Measurements from ENCODE around the gene CDH12.

Gene CDH12

DNA sequence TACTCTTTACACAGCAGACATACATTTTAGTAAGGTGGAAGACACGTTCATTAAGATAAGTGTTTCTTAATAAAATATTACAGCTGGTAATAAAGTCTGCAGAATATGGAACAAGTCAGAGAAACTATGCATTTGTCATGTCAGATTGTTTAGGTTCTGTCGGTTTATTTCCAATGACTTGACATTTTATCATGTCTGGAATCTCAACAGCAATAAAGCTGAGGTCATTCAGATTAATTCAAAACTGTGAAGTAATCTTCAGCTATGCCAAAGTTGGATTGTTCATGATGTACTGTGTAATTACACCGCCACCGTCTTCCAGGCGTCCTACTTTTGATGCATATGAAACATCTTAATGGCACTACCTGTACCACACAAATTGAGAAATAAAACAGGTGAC lies 1032.6 kb downstream of the CDH12 start:
- no peak for DNase-seq (ENCODE audit: low spot score)

DNA sequence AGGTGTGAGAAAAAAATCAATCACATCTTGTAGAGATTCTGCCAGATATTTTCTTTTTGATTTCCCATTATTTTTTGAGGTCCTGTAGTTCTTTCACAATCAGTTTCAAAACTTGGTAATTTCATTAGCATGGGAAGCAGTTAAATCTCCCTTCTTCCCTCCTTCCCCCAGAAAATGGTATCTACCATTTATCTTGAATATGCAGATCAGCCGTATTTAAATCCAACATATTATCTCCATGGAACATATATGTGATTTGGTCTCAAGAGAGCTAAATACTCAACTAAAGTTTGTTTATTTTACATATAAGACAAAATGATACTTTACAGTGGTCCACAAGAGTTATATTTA lies 1034.8 kb downstream of the CDH12 start:
- no peak for DNase-seq (ENCODE audit: low spot score)

GRCh38 chr5:21817668-21818369 lies 1035.3 kb downstream of the CDH12 start:
- DNase-seq (ENCODE audit: low spot score): no peak

DNA sequence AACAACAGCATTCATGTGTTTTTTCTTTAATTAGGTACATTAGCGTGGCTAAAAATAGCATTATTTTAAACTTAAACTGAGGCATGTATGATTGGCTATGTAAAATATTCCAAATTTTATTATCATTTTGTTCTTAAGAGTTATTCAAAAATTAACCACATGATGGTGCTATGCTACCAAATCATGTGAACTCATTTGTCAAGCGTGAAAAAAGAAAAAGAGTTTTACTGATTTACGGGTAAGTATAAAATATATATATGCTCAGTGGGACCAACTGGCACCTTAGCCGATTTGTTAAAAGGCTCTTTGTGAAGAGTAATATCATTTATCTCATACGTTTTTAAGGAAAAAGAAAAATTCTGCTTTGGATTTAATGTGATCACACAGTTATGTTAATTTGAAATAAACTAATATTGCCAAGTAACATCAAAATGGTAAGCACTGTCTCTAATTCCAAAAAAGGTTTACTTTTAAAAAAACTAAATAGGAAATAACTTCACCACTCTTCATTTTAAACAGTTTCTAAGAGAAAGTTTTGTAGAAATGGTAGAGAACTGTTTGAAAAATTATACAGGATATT lies 1042.3 kb downstream of the CDH12 start:
- DNase-seq (ENCODE audit: low spot score): no peak

- no peak for DNase-seq (ENCODE audit: low spot score)
These were observed 1043.5 kb downstream of the CDH12 start for GRCh38 chr5:21809611-21810010.

- no peak for DNase-seq (ENCODE audit: low spot score)
These were observed 1045.2 kb downstream of the CDH12 start for GRCh38 chr5:21807953-21808352.

- no peak for DNase-seq (ENCODE audit: low spot score)
These were observed 1046.2 kb downstream of the CDH12 start for GRCh38 chr5:21806943-21807342.

GRCh38 chr5:21806271-21806670 lies 1046.9 kb downstream of the CDH12 start:
- DNase-seq (ENCODE audit: low spot score): no peak

DNA sequence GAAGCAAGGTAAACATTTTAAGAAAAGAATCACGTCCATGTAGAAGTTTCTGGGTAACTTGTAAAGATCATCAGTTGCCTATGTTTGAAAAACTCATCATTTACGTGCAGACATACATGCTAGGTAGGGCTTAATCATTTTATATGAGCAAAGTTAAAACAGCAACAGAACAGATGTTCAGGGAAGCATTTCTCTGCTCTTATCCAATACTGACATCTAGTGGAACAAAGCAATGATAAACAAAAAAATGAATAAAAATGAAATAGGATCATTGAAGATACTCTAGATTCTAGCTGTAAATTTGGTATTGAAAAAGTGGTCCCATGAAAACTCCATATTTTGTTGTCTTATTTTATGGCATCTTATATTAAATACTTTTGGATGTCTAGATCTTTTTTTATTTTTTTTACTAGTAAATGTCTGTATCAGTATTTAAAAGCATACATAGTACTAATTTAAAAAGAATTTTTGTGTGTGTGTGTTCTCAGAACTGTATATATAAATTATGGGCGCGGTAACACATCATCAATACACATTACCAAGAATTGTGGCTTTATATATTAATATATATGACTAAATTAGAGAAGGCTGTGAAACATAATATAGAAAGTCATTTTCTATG lies 1050.2 kb downstream of the CDH12 start:
- DNase-seq (ENCODE audit: low spot score): peak; percentile 21

- no peak for DNase-seq (ENCODE audit: low spot score)
These were observed 1051.0 kb downstream of the CDH12 start for GRCh38 chr5:21802100-21802499.

GRCh38 chr5:21792748-21793147 lies 1060.4 kb downstream of the CDH12 start:
- no peak for DNase-seq (ENCODE audit: low spot score)

GRCh38 chr5:21791304-21791703 lies 1061.8 kb downstream of the CDH12 start:
- no peak for DNase-seq (ENCODE audit: low spot score)

DNA sequence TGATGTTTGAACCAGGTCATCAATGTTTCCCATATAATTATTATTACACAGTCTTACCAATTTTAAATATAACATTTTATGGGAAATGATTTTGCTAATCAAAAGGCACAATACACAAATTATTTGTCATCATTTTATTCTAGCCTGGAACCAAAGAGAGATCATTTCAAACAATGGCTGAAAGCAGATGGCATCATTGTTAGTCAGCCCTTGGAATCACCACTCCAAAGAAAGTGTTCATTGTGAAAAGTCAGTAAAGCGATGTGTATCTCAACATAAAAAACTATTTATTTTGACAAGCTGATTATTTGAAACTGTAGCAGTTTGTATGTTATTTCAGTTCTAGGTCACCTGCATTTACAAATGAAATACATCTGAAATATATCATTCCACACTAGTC lies 1068.7 kb downstream of the CDH12 start:
- no peak for DNase-seq (ENCODE audit: low spot score)

GRCh38 chr5:21783074-21783679 lies 1070.0 kb downstream of the CDH12 start:
- DNase-seq (ENCODE audit: low spot score): no peak

DNA sequence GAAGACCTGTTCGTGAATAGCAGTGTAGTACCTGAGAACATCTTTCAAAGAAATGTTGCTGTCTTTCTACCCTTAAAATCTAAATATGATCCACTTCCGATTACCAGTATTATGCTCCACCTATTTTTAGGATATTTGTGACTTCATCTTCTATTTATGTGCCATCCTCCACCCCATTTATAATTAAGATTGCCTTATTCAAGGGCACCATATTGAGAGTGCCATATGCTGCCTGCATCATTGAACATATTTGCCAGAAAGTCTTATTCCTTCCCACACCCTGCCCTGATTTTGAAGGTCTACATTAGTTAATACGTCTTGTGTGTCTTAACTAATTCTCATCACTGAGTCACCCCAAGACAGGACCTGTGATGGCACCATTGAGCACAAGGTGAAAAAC lies 1076.7 kb downstream of the CDH12 start:
- DNase-seq (ENCODE audit: low spot score): no peak

DNA sequence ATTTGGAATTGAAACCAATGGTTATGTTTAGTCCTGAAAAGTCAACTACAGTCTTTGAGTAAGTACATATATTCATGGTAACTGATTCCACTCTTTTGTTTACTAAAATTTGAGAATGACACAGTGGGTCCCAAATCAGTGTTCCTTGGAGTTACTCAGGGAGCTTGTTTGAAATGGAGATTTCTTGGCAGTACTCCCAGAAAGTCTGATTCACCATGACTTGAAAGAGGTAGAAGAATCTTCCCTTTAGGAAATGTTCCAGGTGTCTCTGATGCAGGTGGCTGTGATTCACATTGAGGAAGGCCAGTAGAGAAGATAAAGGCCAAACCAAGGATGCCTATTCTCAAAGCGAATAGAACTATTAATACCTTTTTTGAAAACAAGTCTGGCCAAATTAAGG lies 1078.3 kb downstream of the CDH12 start:
- DNase-seq (ENCODE audit: low spot score): no peak

DNA sequence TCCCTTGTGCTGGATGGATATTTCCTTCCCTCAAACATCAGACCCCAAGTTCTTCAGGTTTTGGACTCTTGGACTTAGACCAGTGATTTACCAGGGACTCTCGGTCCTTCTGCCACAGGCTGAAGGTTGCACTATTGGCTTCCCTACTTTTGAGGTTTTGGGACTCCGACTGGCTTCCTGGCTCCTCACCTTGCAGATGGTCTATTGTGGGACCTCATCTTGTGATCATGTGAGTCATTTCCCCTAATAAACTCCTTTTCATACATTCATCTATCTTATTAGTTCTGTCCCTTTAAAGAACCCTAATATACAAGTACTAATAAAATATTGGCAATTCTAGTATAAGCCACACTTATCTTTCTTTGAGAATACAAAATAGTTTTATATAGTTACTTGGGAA lies 1078.9 kb downstream of the CDH12 start:
- no peak for DNase-seq (ENCODE audit: low spot score)

DNA sequence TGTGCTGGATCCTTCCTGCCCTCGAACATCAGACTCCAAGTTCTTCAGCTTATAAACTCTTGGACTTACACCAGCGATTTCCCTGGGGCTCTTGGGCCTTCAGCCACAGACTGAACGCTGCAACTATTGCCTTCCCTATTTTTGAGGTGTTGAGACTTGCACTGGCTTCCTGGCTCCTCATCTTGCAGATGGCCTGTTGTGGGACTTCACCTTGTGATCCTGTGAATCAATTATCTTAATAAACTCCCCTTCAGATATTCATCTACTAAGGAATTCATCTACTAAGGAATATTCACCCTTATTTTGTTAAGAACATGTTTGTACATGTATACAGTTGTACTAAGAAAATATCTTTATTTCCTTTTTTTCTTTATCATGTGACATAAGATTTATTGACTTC lies 1079.7 kb downstream of the CDH12 start:
- no peak for DNase-seq (ENCODE audit: low spot score)

- DNase-seq (ENCODE audit: low spot score): no peak
These were observed 1087.7 kb downstream of the CDH12 start for GRCh38 chr5:21765406-21765805.

DNA sequence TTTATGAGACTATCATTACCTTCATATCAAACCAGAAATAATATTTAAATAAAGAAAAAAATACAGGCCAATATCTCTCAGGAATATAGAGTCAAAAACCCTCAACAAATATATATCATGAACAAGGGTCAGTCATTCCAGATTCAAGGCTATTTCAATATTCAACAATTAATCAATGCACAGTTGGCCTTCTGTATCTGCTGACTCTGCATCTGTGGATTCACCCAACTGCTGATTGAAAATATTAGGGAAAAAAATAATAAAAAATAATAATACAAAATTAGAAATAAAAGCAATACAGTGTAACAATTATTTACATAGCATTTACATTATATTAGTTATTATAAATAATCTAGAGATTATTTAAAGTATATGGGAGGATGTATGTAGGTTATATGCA lies 1114.0 kb downstream of the CDH12 start:
- no peak for DNase-seq (ENCODE audit: low spot score)

DNA sequence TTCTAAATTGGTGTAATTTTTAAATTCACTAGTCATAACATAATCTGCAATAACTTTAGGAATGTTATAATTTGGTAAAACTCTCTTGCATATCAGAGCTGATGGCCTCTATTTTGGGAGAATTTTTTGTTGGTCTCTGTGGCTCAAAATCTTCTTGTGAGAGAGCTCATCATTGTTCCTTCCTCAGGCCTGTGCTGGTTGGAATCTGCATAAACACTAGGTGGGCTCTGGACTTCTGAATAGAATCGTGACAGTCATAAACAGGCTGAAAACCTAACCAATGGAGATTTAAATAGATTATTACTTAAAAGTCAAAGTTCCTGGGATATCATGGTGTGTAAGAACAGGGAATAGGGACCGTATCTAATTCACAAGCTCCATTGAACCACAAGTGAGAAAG lies 1129.6 kb downstream of the CDH12 start:
- no peak for DNase-seq (ENCODE audit: low spot score)

GRCh38 chr5:21711866-21712758 lies 1141.0 kb downstream of the CDH12 start:
- no peak for DNase-seq (ENCODE audit: low spot score)

Measured in putamen (tissue), 1 donor.